ENCODE measurements around the gene NRP1. TPM values are rescaled to one million over a fixed set of nuclear protein-coding genes. Genes with fewer than 3 reads are reported as not detected.

NRP1 gene
- total and polyA plus RNA-seq, 2 of the 8 experiments (the other 6 are each of a cell fraction or from before 2014, with no cell fraction given), result 1.2 to 2.1 TPM

GRCh38 chr10:33293076-33293475 is 41.4 kb downstream of the NRP1 start:
- ChIA-PET CTCF (ENCODE audit: partially characterized antibody) (no interaction called here), POLR2A (ENCODE audit: partially characterized antibody) (no interaction called here)
- H4K91ac ChIP-seq (replicated peaks; ENCODE audit: insufficient read length, low read length), result no peak overlapping the region
- no peak overlapping the region for H3K23ac ChIP-seq (ENCODE audit: insufficient read length)
- WGBS, 2 experiments (ENCODE audit: extremely low coverage in 1 of 2, insufficient coverage in 1 of 2, insufficient read length in 1 of 2, insufficient replicate concordance in 2 of 2, low coverage in 1 of 2, low lambda C conversion rate in 2 of 2, missing lambda C conversion rate in 1 of 2), result 93% methylated on average over 3 of the region's 3 CpGs; no CpG with 5 or more reads in 1 of the 2 experiments
- no peak overlapping the region for H2BK120ac ChIP-seq (replicated peaks; ENCODE audit: low read depth, low read length)
- H4K5ac ChIP-seq (ENCODE audit: insufficient read length, low read depth, low read length), result no peak overlapping the region
- H4K20me1 ChIP-seq (replicated peaks in 1 of 2; ENCODE audit: control insufficient read depth in 1 of 2, insufficient read depth in 2 of 2, low read length in 2 of 2), result no peaks in the 10 kb centered on the region
- H2BK15ac ChIP-seq (ENCODE audit: low read length), result no peak overlapping the region
- H3K23me2 ChIP-seq (ENCODE audit: low read depth, low read length), result no peaks in the 10 kb centered on the region
- no peak for FAIRE-seq
- no peaks in the 10 kb centered on the region for H3K79me1 ChIP-seq (ENCODE audit: low read depth, low read length)
- no peak overlapping the region for H3K56ac ChIP-seq (replicated peaks; ENCODE audit: insufficient read length, low read depth, low read length)
- no peak overlapping the region for H3K9ac ChIP-seq (replicated peaks in 1 of 4; ENCODE audit: extremely low read depth in 1 of 4, low read depth in 3 of 4, low read length in 3 of 4)
- H4K8ac ChIP-seq (ENCODE audit: extremely low read depth, insufficient read depth, low read length), result no peak overlapping the region
- H2BK20ac ChIP-seq (ENCODE audit: low read length), result no peak overlapping the region
- H2BK5ac ChIP-seq (ENCODE audit: low read depth, low read length), result no peak overlapping the region
- no peak overlapping the region for H3K4me2 ChIP-seq (ENCODE audit: insufficient read depth in 1 of 2, low read depth in 2 of 2, low read length in 2 of 2)
- H2BK12ac ChIP-seq (ENCODE audit: low read depth, low read length), result no peak overlapping the region
- no peak for DNase-seq (ENCODE audit: low read depth in 1 of 2, low spot score in 2 of 2)
- no peak overlapping the region for H3K18ac ChIP-seq (ENCODE audit: extremely low read depth, low read length)
- TF ChIP-seq E2F6 (IDR thresholded peaks at IDR 0.05), result no peak
- TF ChIP-seq SP4 (IDR thresholded peaks at IDR 0.05; ENCODE audit: low read length), result no peak
- TF ChIP-seq CREB1 (IDR thresholded peaks at IDR 0.05), result no peak
- TF ChIP-seq TAF7 (optimal IDR thresholded peaks at IDR 0.05; ENCODE audit: borderline replicate concordance, low read depth, low read length), result no peak
- no peak for TF ChIP-seq PHF8 (conservative IDR thresholded peaks at IDR 0.05; ENCODE audit: low read depth, low read length)
- no peak for TF ChIP-seq BRCA1 (IDR thresholded peaks at IDR 0.05; ENCODE audit: low read depth, low read length)
- H3K36me3 ChIP-seq (ENCODE audit: control insufficient read depth in 2 of 4, insufficient read depth in 4 of 4, low read length in 3 of 4), result no peaks in the 10 kb centered on the region
- no peak overlapping the region for H2AK5ac ChIP-seq (ENCODE audit: low read depth, low read length)
- H3K4ac ChIP-seq (replicated peaks; ENCODE audit: insufficient read length, low read depth, low read length), result no peak overlapping the region
- H3K4me3 ChIP-seq (ENCODE audit: extremely low read depth in 1 of 4, insufficient read depth in 2 of 4, low read depth in 3 of 4, low read length in 4 of 4), result no peak overlapping the region
- no peak overlapping the region for H3K14ac ChIP-seq (ENCODE audit: insufficient read length)
- H3K27ac ChIP-seq (ENCODE audit: low read depth, low read length), result no peak overlapping the region
- no peak overlapping the region for H2AFZ ChIP-seq (ENCODE audit: low read length)
- no peaks in the 10 kb centered on the region for H3K27me3 ChIP-seq (replicated peaks in 1 of 4; ENCODE audit: control insufficient read depth in 3 of 4, extremely low read depth in 1 of 4, insufficient read depth in 3 of 4, low read length in 3 of 4)
- no peaks in the 10 kb centered on the region for H3K9me3 ChIP-seq (ENCODE audit: insufficient read depth in 2 of 2, low read depth in 1 of 2, low read length in 1 of 2)
- no peaks in the 10 kb centered on the region; a peak in 1 of 7 replicates for H3K4me1 ChIP-seq (replicated peaks in 1 of 4; ENCODE audit: control insufficient read depth in 3 of 4, insufficient read depth in 4 of 4, low read length in 3 of 4)
- H3K79me2 ChIP-seq (ENCODE audit: control insufficient read depth in 1 of 2, insufficient read depth in 2 of 2, low read length in 2 of 2), result no peaks in the 10 kb centered on the region
